ENCODE data around the gene IL1R2. TPM values are rescaled to one million over a fixed set of nuclear protein-coding genes. Genes with fewer than 3 reads are reported as not detected.

The IL1R2 gene
- total RNA-seq, 1 donor from 2014 or later = 0.20 TPM

- no peak for DNase-seq (ENCODE audit: low read depth in 2 of 2)
Observed at GRCh38 chr2:101974663-101975062, 17.1 kb upstream of the IL1R2 start.

DNA sequence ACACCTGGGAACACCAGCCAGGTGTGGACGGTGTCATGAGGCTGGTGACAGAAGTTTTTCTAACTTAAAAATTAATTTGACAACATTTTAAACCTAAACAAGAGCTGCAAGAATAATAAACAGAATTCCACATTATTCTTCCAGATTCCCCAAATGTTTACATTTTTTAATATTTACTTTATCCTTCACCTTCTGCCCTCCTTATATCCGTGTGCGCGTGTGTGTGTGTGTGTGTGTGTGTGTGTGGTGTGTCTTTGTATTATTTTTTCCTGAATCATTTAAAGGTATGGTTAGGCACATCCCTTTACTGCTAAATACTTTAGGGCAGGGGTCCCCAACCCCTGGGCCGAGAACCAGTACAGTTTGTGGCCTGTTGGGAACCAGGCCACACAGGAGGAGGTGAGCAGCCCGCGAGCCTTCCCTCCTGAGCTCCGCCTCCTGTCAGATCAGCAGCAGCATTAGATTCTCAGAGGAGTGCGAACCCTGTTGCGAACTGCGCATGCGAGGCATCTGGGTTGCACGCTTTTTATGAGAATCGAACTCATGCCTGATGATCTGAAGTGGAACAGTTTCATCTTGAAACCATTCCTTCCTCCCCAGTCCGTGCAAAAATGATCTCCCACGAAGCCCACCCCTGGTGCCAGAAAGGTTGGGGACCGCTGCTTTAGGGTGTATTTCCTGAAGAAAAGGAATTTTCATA lies 16.4 kb upstream of the IL1R2 start:
- DNase-seq (ENCODE audit: low read depth in 2 of 2) = no peak

- no peak for DNase-seq (ENCODE audit: low read depth in 2 of 2)
Observed at GRCh38 chr2:101976891-101977290, 14.9 kb upstream of the IL1R2 start.

GRCh38 chr2:101980368-101980767 lies 11.4 kb upstream of the IL1R2 start:
- no peak for DNase-seq (ENCODE audit: low read depth in 2 of 2)

DNA sequence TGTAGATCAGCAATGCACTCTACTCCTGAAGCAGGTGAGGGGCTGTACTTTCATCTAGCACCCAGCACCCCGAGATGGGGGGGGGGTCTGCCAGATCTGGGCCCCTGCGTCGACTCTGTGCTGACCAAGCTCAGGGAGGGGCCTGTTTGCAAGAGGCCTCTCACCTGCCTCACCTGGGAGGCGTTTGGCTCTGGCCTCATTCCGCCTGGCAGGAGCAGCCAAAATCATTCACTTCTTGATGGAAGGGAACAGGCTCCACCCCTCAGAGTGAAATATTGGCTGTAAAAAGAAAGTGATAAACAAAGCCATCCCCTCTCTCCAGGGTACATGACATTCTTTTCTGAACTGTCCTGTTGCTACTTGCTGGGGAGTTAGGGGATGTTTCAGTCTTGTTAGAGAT lies 10.7 kb upstream of the IL1R2 start:
- no peak for DNase-seq (ENCODE audit: low read depth in 2 of 2)

DNA sequence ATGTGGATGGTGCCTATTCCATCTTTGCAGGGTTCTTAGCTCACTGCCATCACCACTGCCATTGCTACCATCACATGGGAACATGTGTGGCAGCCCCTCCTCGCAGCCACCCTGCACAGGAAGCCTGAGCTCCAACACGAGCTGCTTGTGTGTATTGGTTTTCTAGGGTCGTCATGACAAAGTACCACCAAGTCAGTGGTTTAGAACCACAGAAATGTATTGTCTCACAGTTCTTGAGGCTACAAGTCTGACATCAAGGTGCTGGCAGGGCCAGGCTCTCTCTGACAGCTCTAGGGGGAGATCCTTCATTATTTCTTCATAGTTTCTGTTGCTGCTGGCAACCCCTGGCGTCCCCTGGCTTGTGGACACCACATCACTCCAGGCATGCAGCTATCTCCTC lies 10.3 kb upstream of the IL1R2 start:
- no peak for DNase-seq (ENCODE audit: low read depth in 2 of 2)

DNA sequence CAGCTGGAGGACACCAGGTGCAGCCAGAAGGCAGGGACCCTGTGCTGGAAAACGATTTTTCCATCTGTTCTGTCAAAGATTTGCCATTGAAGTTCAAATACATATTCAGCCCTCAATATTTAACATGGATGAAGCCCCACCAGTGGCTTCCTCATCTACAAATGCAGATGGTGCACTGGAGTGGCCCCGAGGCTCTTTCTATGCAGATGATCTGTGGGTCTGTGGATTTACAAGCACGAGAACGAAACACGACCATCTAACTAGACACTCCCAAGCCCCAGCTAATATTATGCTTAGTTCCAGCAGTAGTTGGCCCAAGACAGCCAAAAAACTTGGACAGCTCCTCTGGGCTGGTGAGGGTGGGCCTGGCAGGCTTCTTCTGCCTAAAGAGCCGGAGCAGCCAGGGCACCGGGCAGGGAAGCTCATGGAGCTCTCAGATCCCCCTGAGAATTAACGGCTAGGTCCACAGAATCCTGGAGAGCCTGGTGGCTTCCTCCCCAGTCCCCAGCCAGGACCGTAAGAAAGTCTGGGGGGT lies 9.2 kb upstream of the IL1R2 start:
- DNase-seq (ENCODE audit: low read depth in 2 of 2) = no peak

DNA sequence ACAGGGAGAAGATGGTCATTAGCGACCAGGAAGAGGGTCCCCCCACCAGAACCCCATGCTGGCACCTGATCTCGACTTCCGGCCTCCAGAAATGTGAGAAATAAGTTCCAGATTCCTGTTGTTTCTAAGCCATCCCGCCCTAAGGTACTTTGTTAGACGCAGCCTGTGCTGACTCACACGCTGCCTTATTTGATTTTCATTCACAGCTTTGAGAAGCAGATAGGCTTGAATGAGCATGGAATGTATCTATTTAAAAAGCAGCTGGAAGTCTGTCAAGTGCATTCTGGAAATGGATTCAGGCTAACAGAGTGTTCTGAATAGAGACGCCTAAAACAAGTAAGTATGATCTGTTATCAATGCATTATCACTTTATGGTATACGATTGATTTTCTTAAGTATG lies 8.3 kb upstream of the IL1R2 start:
- DNase-seq (ENCODE audit: low read depth in 2 of 2) = no peak

GRCh38 chr2:101983928-101984327 lies 7.8 kb upstream of the IL1R2 start:
- DNase-seq (ENCODE audit: low read depth in 2 of 2) = peak; percentile 18 to 54

GRCh38 chr2:101984656-101985055 lies 7.1 kb upstream of the IL1R2 start:
- no peak for DNase-seq (ENCODE audit: low read depth in 2 of 2)

DNA sequence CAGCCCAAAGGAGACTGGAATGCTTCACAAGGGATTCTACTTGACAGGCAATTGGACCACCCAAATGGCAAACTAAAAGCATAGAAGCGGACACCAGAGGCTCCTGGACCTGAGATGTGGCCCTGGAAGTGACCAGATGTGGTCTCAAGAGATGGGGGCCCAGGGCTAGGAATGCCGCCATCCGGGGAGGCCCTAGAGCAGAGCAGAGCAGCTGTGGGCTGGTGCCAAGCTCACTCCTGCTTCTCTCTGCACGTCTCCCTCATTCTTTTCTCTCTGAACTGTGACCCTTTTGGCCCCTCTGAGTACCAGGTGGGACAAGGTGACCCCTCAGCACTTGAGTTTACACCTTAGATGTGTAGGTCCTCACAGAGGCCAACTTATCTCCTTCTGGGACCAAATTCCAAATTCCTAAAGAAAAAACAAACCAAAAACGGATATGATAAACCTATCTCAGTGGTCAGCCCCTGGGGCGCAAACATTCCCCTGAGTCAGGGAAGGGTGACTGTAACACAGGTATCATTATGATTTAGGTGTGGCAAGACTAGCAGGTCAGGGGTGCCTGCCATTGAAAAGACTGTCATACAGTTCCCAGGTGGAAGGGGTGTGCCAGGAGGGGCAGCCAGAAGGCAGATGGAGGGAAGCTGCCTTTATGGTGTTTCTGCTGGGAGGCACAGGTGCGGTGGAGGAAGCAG lies 6.5 kb upstream of the IL1R2 start:
- DNase-seq (ENCODE audit: low read depth in 2 of 2) = no peak

- no peak for DNase-seq (ENCODE audit: low read depth in 2 of 2)
Observed at GRCh38 chr2:101985793-101986164, 6.0 kb upstream of the IL1R2 start.

DNA sequence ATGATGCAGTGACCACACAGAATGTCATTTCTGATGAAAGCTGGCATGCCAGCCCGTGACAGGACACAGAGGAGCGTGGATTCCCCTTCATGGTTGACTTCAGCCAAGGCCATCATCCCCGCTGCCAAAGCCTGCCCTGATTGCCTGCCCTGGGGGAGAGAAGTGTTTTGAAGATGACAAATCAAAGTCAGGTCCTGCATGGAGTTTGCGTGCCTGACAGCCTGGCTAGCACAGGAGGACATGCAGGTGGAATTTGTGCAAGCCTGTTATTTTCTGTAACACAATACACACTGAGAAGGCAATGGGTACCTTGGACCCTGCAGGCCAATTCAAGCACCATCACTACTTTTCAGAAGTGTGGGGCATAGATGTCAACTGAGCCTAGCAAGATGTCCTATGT lies 5.4 kb upstream of the IL1R2 start:
- no peak for DNase-seq (ENCODE audit: low read depth in 2 of 2)

- DNase-seq (ENCODE audit: low read depth in 2 of 2) = no peak
Observed at GRCh38 chr2:101986804-101987740, 4.7 kb upstream of the IL1R2 start.

DNA sequence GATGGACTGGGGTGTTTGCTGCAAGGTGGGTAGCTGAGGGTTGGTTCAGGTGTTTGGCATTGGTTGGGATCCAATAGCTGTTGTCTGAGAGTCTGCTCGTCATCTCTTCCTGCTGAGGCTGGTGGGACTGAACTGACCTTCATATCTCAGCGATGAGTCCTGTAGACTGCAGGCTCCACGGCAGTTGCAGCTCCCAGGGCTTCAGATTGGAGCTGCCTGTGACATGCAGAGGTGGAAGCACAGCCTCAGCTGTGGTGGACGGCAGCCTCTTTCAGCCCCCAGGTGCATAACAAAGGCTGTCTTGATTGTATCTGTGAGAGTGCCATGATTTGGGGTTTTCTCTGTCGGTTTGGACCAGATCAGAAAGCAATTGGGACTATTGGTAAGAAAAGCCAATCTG lies 3.9 kb upstream of the IL1R2 start:
- DNase-seq (ENCODE audit: low read depth in 2 of 2) = no peak

GRCh38 chr2:101988541-101988940 lies 3.2 kb upstream of the IL1R2 start:
- DNase-seq (ENCODE audit: low read depth in 2 of 2) = no peak

DNA sequence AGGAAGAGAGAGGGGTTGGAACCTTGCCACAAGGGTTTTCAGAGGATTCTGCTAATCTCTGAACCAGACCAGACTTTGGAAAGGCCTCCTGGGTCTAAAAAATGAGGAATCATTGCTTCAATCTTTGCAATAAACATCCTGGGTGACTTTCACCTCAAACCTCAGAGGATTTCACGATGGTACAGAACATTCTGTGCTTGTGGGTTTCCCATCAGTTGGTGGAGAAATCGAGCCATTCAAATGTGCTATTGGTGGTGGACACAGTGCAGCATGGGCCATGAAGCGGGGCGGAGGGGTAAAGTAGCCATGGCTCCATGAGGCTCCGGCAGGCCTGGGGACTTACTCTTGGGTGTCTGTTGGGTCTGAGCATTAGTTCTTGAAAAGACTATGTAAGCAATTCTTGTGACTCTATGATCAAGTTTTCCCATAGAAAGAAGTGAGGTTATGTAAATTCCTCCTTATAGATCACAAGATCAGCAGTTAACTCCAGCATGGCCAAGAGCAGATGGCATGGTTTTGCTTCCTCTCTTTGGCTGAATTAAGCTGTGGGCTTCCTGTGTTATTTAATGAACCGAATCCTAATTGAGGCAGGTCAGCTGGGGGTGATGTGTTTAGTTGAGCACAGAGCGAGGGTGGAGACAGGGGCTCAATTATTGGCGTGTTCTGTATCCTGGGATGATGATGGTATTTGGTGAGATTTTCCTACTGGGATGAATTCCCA lies 1.9 kb upstream of the IL1R2 start:
- DNase-seq (ENCODE audit: low read depth in 2 of 2) = no peak

DNA sequence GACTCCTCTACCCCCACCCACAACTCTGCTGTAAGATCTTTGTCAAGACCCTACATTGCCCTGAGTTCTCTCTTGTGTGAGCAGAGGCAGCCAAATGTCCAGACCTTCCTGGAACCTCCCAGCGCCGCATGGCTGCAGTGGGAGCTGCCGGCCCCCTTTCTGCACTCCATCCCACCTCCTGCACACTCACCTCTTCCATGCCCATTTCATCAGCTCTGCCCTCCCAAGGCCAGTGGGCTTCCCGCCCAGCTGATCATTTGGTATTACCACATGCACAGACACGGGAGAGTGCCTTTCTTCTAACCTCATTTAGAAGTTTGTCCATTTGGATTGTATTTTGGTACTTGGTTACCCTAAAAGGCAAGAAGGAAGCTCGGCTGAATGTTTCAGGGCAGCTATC lies 2.0 kb downstream of the IL1R2 start:
- no peak for DNase-seq (ENCODE audit: low read depth in 2 of 2)

DNA sequence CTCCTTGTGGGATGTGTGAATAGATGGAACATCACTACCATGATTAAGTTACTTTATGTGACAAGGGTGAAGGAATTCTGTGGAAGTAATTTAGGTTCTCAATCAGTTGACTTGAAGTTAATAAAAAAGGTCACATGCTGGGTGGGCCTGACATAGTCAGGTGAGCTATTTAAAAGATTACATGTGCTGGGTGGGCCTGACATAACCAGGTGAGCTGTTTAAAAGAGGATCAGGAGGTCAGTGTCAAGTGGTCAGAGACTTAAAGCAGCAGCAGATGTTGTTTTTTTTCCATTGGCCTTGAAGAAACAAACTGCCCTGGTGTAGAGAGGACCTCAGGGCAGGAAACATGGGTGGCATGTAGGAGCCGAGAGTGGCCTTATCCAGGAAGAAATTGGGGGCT lies 3.3 kb downstream of the IL1R2 start:
- no peak for DNase-seq (ENCODE audit: low read depth in 2 of 2)

DNA sequence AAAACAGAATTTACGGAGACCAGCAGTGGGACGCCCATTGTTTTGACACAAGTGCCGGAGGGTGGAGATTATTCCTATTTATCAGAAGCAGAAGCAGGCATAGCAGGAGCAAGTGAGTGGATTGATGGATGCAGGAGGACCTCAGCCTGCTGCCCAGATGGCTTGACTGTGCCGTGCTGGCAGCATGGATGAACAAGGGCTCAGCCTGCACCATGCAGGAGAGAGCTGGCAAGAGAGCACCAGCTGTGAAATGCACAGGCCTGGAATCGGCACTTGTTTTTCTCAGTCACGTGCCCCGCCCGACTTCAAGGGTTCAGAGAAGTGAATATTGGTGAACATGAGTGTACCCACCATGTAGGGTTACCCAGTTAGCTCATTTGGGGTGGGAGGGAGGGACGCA lies 4.0 kb downstream of the IL1R2 start:
- no peak for DNase-seq (ENCODE audit: low read depth in 2 of 2)

DNA sequence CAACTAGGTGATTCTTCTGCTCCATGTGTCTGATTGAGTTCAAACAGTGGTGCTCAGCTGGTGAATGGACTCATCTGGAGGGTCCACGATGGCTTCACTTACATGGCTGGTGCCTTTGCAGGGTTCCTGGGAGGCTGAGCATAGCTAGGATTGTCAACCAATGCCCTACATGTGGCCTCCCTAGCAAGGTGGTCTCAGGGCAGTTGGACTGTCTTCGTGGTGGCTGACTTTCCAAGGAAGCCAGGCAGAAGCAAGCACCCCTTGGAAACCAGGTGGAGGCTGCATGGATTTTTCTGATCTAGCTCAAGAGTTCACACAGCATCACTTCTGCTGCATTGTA lies 6.8 kb downstream of the IL1R2 start:
- no peak for DNase-seq (ENCODE audit: low read depth in 2 of 2)

Data from lung microvascular endothelial cell (primary cell).